ENCODE data around the gene MCRIP2. TPM values are rescaled to one million over a fixed set of nuclear protein-coding genes. Genes with fewer than 3 reads are reported as not detected.

MCRIP2 gene
- total RNA-seq, 3 donors from 2014 or later: 76.3 to 116 (median 100) TPM

- H3K36me3 ChIP-seq (ENCODE audit: low read depth): no peaks in the 10 kb centered on the region
- TF ChIP-seq, protein P1, sequence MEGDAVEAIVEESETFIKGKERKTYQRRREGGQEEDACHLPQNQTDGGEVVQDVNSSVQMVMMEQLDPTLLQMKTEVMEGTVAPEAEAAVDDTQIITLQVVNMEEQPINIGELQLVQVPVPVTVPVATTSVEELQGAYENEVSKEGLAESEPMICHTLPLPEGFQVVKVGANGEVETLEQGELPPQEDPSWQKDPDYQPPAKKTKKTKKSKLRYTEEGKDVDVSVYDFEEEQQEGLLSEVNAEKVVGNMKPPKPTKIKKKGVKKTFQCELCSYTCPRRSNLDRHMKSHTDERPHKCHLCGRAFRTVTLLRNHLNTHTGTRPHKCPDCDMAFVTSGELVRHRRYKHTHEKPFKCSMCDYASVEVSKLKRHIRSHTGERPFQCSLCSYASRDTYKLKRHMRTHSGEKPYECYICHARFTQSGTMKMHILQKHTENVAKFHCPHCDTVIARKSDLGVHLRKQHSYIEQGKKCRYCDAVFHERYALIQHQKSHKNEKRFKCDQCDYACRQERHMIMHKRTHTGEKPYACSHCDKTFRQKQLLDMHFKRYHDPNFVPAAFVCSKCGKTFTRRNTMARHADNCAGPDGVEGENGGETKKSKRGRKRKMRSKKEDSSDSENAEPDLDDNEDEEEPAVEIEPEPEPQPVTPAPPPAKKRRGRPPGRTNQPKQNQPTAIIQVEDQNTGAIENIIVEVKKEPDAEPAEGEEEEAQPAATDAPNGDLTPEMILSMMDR (IDR thresholded peaks at IDR 0.05): no peak
- no peaks in the 10 kb centered on the region for H3K9me3 ChIP-seq
- ATAC-seq (peak; percentile 77), DNase-seq (no peak)
- H3K4me1 ChIP-seq (ENCODE audit: low read depth): peaks cover 17% of the 10 kb centered on the region
- no peak overlapping the region for H3K4me3 ChIP-seq
- intact Hi-C loops (cut with DNase I, micrococcal nuclease): loop anchor here in 1 of 2 donors (10.0 kb wide), 1 partner anchor 56 kb away; no protein-coding TSS in a partner anchor
These were observed 42.5 kb upstream of the MCRIP2 start for GRCh38 chr16:598823-599739.

DNA sequence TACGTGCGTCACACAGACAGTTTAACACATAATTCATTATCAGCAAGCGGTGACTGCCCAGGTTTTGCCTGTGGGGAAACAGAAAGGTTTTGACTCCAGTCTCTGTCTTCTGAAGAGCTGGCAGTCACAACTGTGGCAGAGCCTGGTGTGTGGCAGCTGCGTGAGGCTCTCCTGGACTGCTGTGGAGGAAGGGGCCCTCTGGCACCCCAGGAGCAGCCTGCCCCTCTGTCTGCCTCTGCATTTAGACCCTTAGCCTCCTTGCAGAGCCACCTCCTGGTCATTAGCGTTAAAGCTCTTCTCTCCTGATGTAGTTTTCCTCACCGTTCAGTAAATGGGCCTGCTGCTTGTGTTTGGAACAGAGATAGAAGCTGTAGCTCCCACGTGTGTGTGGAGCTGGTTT, 40.8 kb upstream of the MCRIP2 start:
- TF ChIP-seq, protein P1 (IDR thresholded peaks at IDR 0.05): no peak
- DNase-seq (no peak), ATAC-seq (no peak)
- H3K9me3 ChIP-seq: no peaks in the 10 kb centered on the region
- H3K36me3 ChIP-seq (ENCODE audit: low read depth): no peaks in the 10 kb centered on the region
- intact Hi-C loops (cut with DNase I, micrococcal nuclease): no loop called here
- peaks cover 3% of the 10 kb centered on the region for H3K4me1 ChIP-seq (ENCODE audit: low read depth)
- H3K4me3 ChIP-seq: no peak overlapping the region

DNA sequence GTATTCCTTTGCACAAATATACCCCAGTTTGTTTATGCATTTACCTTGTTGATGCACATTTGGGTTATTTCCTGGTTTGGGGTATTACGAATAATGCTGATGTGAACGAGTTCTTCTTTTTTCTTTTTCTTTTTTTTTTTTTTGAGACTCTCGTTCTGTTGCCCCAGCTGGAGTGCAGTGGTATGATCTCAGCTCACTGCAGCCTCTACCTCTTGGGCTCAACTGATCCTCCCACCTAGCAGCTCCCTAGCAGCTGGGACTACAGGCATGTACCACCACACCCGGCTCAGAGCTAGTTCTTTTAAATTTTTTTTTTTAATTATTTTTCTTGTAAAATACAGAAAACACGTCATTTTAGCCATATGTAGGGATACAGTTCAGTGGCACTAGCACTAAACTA, 37.7 kb upstream of the MCRIP2 start:
- ATAC-seq: no peak
- Histone ChIP-seq H3K36me3 (ENCODE audit: low read depth) (no peaks in the 10 kb centered on the region), H3K9me3 (no peaks in the 10 kb centered on the region), H3K4me3 (no peak overlapping the region), H3K4me1 (ENCODE audit: low read depth) (no peaks in the 10 kb centered on the region)
- no peak for DNase-seq
- intact Hi-C loops (cut with DNase I, micrococcal nuclease): no loop called here
- TF ChIP-seq, protein P1 (IDR thresholded peaks at IDR 0.05): no peak

DNA sequence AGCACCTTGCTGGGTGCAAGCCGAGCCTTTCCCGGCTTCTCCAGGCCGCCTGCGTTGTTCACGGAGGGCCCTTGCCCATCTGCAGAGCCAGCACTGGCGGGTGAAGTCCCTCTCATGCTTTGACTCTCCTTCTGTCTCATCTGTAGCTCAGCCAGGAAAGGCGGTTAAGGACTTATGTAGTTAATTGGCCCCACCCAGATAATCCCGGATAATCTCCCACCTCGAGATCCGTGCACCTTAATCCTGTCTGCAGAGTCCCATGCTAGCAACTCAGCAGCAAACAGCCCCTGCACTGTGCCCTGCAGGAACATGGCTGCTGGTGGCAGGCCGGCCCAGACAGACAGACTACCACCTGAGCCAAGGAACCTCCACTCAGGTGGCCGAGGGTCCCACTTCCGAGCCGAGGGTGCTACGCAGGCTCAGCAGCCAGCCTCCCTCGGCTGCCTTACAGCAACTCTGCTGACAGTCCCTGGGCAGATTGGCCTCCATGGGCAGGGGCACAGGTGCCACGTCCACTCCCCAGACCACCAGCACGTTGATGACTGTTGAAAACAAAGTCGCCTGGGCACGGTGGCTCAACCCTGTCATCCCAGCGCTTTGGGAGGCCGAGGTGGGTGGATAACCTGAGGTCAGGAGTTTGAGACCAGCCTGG, 34.8 kb upstream of the MCRIP2 start:
- Histone ChIP-seq H3K4me3 (no peak overlapping the region), H3K9me3 (no peaks in the 10 kb centered on the region), H3K4me1 (ENCODE audit: low read depth) (peaks cover 11% of the 10 kb centered on the region), H3K36me3 (ENCODE audit: low read depth) (no peaks in the 10 kb centered on the region)
- ATAC-seq (no peak), DNase-seq (no peak)
- TF ChIP-seq, protein P1 (IDR thresholded peaks at IDR 0.05): no peak
- intact Hi-C loops (cut with DNase I, micrococcal nuclease): no loop called here

GRCh38 chr16:608019-608418, 33.6 kb upstream of the MCRIP2 start:
- intact Hi-C loops (cut with DNase I, micrococcal nuclease): no loop called here
- Histone ChIP-seq H3K36me3 (ENCODE audit: low read depth) (no peaks in the 10 kb centered on the region), H3K9me3 (no peaks in the 10 kb centered on the region), H3K4me3 (no peak overlapping the region), H3K4me1 (ENCODE audit: low read depth) (peaks cover 11% of the 10 kb centered on the region)
- DNase-seq (no peak), ATAC-seq (no peak)
- TF ChIP-seq, protein P1 (IDR thresholded peaks at IDR 0.05): no peak
